Left kidney (tissue), 2 donors: ENCODE results near the gene PLOD2. TPM values are rescaled to one million over a fixed set of nuclear protein-coding genes. Genes with fewer than 3 reads are reported as not detected.

Experiments used
- DNase-seq: peaks from one replicate; pipeline ENCODE4 v3.0.0-alpha.2; 2013
- polyA plus RNA-seq: library from polyadenylated mRNA; unstranded; fragments of 120-200 nt; gene quantifications from one replicate; pipeline ENCODE4 v1.2.1, GENCODE V29; 2013; ENCODE audit not compliant: insufficient read length

The PLOD2 gene
- polyA plus RNA-seq, 1 donor = 171 TPM

DNA sequence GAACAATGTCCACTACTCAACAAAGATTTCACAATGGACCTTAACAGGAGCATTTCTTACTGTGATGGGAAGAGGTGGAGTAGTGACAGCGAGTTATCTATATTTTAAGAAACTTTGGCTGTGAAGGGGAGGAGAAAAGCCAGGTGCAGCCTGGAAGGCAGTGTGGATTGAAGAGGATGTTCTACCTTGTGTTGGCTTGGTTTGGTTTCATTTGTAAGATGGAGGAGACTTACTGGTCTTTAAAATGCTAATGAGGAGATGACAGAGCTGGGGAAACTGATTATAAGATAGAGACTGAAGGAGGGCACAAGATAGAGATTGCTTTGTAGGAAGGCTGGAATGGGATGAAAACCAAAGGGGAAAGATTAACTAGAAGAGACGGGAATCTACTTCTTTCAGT lies 59.4 kb downstream of the PLOD2 start:
- DNase-seq = no peak

DNA sequence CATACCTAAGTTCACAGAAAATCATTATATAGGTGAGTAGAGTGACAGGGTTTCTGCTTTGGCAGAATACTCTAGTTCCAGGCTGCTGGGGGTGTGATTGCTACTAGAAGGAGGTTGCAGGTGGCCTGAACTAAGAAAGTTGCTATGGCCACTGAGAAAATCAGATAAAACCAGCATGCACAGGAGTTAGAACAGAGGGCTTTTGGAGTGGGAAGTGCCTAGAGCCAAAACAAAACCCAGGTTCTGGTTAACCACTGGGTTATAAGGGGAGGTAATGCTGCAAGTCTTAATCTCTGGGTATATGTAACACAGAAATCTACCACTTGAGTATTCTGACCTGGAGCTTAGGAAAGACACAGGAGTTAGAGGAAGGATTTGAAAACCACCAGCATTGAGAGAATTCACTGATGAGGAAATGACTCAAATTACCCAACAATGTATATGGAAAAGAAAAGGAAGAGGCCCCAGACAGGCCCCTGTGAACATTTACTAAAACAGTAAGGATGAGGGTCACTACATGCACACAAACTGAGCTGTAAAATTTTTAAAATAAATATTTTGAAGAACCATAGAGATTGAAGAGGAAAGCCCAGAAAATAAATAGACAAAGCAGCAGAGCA lies 60.0 kb downstream of the PLOD2 start:
- DNase-seq = no peak

DNA sequence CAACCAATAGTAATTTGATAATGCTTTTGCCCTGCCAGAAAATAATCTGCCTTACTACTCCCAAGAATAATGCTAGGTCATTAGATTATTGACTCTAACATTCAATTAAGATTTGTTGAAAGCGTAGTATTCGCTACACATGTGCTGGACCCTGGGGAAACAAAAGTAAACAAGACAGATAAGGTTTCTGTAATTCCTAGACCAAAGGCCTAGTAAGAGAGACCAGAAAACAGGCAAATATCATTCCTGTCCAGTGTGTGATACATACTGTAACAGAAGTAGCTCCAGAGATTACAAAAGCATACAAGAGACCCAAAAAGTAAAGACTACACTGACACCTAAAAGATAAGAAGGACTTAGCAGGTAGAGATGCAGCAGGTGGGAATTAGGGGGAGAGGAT lies 60.8 kb downstream of the PLOD2 start:
- DNase-seq = no peak

DNA sequence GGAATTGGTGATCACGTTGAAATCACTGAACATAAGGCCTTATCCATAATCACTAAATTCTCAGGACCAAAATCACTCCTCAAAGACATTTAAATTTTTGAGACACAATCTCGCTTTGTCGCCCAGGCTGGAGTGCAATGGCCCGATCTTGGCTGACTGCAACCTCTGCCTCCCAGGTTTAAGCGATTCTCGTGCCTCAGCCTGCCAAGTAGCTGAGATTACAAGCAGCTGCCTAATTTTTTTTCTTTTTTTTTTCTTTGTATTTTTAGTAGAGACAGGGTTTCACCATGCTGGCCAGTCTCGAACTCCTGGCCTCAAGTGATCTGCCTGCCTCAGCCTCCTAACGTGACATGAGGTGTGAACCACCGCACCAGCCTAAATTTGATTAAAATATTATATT lies 61.7 kb downstream of the PLOD2 start:
- no peak for DNase-seq

DNA sequence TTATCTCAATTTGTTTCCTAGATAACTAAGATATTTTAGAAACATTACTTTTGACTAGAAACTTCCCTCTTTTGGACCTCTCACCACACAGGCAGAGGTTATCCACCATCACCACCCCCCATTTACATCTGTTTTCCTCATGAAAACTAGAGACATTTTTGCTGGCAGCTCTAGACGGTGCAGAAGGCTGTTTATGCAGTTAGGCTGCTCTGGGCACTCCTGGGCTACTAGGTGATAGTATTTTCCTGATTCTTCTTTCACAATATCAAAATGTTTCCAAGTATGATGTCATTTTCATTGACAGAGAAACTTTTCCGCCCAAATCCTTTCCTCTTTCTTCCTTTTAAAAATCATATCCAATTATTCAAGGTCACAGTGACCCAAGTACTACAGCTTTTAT lies 67.1 kb downstream of the PLOD2 start:
- DNase-seq = no peak

DNA sequence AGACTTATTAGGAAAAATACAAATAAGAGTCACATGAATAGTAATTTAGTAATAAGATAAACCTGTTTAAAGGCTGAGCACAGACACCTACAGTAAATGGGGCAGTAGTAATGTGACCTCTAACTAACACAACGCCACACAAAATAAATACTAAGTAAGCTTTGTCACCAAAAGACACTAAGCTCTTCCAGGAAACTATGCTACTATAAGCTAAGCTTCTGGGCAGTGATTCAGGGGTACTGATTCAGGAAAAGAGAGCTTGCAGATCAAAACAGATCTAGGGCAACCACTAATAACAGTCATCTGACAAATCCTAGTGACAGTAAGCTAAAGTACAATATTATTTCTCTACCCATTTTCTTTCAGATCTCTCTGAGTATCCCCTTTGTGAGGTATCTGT lies 68.8 kb downstream of the PLOD2 start:
- DNase-seq = no peak

DNA sequence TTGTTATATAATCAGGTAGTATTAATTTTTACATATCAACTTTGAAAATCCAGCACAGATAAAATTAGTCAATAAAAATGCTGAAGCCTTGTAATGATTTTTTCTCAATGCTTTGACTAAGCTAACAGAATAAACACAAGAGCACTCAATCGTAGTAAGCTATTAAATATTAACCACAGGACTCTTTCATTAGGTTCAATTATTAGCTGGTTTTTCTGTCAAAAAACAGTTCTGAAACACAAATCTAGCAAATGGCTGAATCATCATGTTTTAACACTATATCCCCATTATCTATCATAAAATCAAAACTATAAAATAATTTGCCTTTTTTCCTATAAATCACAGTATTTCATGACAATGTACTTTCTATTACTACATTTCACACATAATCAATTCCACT lies 69.6 kb downstream of the PLOD2 start:
- DNase-seq = no peak

DNA sequence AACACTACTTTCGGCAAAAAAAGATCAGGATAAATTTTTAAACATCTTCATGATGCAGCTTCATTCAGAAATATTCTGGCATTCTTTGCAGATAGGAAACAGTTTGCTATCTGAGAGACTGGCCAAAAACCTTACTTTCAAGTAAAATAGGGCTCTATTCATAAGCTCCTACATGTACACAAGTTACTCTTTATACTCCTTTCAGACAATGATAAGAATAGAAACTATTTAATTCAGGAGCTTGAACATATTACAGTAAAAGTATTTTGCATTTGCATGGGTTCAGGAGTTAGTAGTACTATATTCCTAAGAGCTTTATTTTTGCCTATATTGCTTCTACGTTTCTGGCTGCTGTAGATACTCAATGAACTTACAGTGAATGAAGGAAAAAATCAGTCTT lies 70.5 kb downstream of the PLOD2 start:
- DNase-seq = no peak

DNA sequence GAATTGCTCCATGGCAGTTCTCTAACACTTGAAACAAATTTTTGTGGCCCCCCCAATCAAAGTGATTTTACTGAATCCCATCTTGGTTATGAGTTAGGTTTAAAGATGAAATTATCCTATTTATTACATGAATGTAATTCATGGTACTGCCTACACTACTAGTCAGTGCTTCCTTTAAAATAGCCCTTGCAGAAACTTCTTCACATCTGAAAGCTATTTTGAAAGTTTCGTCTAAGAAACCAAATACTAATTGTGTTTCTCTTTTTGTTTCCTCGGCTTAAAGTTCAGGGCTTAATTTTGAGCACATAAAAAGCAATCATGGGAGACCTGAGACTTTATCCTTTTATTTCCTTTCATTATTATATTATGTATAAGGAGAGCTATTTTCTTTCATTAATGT lies 72.1 kb downstream of the PLOD2 start:
- DNase-seq = no peak

DNA sequence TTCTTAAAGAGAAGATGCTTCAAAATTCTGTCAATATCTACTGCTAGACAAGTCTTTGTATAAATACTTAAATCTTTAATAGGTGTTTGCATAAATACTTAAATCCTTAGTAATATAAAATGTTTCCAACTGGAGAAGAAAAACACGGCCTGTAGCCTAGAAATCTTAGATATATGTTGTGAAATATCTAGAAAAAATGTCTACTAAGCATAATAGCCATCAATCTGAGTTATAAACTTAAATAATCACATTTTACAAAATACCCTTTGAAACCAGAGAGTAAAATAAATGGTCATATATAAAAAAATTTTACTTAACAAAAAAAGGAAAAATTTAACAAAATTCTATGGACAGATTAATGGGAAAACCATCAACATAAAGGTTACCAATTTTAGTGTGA lies 73.9 kb downstream of the PLOD2 start:
- DNase-seq = no peak

DNA sequence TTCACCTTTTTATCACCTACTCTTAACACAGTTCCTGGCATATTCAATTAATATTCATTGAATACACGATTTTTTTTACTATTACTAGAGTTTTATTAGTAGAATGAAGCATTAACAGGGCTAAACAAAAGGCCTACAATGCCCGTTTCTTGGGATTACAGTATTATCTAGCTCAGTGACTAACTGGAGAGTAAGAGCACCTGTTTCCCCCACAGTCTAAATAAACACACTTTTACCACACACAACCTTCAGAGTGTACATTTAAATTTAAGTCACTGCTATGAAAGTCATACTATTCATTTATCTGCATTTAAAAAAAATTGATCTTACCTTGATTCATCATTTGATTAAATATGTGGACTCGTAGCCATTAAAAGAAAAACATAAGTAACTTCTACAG lies 74.8 kb downstream of the PLOD2 start:
- no peak for DNase-seq

DNA sequence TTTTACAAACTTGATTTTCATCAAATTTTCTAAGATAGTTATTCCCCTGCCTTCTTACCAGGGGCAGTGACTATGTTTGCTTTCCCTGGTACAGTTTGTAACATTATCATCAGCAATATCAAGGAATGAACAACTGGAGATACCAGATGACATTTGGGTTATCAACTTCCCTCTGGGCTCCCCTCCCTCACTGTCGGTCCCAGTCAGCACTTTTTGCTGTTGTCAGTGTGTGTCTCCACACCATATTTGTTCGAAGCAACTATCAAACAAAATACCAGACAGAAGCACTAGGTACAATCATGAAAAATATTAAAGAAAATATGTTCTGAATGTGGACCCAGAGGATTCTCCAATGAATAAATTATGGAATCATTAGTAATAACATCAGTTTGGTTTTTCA lies 75.3 kb downstream of the PLOD2 start:
- no peak for DNase-seq

DNA sequence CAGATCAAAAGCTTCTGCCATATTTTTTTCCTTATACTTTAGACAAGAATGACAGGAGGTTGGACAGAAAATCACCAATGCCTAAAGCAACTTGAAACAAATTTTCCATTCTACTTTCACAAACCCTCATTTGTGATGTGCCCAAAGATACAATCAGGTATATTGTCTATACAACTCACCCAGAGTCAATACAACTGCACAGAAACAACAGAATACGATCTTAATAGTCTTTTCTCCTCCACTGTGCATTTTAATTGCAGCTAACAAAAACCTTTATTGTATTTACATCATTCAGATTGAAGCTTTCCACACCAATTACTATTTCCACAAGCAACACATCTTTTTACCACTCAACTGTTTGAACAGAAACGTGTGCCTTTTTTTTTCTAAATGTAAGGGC lies 80.4 kb downstream of the PLOD2 start:
- no peak for DNase-seq

DNA sequence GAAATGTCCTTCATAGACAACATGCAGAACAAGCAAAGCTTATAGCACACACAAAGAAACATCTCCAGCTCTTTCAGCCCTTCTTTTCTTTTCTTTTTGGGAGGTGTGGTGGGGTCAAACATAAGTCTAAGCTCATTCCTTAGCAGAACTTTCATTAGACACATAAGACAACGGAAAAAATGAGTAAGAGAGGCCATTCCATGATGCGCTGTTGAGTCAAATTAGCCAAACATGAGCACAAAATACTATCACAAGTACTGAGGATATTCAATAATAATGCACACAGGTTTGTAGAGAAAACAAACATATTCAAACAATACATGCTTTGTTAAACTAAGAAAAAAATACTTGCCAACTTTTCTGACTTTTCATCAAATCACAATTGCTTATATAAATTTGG lies 83.0 kb downstream of the PLOD2 start:
- no peak for DNase-seq

DNA sequence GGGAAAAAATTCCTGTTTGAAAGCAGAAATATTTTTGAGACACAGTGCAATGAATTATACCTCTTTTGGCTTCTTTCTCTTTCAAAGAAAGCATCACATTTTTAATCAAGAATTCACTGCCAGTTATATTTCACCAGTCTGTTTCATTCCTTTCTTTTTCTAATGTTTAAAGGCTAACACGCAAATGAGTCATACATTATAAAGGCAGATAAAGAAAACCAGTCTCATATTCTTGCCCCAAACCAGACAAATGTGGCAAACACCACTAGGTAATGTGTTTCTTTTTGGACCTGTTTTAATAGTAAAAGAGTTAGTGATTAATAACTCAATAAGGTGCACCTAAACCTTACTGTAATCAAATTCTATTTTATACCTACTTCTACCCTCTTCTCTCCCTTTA lies 83.8 kb downstream of the PLOD2 start:
- no peak for DNase-seq

DNA sequence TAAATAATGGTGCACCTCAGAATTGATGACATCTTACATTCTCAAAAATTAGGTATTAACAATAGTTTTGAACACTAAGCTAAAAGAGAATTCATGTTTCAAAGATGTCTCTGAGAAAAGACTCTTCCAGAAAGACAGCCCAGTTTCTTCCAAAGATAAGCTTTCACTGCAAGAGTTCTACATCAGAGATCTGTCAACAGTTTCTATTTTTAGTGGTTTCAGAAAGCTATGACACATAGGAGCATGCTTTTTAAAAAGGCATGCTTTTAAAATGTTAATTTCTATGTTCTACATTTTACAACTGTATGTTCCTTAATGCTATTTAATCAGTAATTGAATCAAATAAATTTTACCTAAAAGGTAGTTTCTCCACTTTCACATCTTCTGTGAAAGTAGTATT lies 88.2 kb downstream of the PLOD2 start:
- DNase-seq = no peak

DNA sequence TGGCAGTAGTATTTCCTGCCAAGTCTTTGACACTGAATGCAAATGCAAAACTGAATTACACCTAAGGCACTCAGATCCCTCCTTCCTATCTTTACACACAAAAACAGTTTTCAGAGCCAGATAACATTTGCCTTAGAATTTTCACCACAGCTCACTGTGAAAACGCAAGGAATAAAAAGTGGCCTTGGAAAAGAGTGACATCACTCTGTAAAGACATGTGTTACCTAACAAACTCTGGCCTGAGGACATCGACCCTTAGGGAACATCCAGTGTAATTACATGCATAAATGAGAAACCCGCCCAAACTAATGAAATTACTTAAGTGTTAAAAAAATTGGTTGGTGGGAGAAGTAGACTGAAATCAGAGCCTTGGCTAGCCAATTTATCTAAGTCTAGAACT lies 88.9 kb downstream of the PLOD2 start:
- no peak for DNase-seq

DNA sequence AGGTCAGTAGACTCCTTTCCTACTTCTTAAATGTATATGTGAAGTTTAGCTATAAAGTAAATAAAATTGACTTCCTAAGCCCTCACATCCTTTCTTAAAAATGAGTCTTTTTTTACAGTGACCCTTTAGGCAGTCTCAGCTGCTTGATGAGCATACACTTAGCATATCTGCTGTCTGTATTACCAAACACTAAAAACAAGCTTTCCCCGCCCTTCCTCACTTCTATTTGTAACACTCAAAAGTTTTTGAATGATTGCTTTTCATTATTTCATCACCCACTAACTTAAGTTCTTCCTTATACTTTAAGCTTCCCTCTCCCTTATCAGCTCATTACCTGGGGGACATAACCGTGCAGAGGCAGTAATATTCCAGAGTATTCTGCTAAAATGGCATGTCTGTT lies 89.4 kb downstream of the PLOD2 start:
- DNase-seq = no peak

DNA sequence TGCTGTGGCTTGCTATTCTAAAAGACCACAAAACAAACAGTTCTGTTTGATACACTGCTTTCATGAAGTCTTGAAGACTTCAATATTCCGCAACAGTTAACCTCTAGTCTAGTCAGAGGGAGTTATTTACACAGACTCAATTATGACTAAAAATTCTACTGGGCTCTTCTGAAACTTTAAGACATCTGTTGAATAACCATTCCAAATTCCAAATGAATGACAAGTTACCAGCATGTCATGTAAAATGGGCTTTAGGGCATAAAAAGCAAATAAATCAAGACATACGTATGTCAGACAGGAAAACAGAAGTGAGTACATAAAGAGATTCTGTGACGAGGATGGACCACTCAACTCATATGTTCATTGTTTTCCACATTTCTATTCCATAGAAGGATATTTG lies 93.9 kb downstream of the PLOD2 start:
- no peak for DNase-seq

DNA sequence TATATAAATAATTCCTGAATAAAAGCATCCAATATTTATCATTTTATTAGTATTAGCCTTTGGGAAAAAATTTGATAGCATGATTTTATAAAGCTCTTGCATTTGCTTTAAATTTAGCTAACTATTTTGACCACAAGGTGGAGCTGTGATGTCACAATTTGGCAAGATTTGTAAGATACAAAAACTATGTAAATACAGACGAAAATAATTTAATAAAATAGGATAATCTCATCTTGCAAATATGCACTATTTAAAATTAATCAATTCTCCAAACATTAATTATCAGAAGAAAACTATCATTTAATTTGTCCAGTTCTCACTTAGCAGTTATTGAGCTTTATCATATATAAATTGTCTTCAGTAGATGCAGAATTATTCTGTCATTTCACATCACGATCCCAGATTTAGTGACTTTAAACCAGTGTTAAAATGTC lies 95.4 kb downstream of the PLOD2 start:
- peak; percentile 50 for DNase-seq

DNA sequence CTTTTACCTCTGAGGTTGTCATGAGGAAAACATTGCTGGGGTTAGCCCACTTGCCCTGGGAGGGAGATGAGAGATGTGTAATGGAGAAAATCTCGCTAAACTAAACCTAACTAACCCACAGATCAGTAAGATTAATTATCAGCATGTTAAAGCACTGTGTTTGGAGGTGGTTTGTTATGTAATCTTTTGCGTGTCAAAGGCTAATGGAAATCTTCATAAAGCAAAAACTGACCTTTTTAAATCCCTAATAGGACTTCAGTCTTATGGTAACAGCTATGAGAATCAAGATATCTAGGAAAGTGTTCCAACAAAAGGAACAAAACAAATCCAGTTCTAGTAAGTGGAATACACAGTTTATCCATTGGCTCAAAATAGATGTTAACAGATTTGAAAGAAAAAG lies 102.7 kb downstream of the PLOD2 start:
- DNase-seq = no peak

DNA sequence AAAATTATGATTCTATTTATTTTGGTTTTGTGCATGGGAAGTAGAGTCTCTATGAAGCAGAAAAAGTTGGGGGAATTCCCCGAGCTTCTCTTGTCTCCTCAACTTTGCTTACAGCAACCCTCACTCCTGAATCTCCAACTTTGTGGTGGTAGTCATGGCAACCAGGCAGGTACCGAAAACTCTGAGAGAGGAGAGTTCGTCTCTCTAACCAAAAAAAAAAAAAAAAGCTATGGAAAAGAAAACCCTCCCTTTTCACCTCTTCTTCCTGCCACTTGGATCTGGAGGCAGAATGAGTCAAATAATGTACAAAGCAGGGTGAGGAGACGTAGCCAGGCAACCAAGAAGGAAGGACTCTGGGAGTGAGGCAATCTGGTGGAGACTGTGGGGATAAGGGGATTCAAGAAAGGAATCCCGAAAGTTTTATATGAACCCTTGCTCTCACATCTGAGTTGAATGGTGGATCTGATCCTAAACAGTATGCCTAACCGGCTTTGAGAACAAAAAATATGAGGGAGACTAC lies 108.1 kb downstream of the PLOD2 start:
- DNase-seq = no peak

DNA sequence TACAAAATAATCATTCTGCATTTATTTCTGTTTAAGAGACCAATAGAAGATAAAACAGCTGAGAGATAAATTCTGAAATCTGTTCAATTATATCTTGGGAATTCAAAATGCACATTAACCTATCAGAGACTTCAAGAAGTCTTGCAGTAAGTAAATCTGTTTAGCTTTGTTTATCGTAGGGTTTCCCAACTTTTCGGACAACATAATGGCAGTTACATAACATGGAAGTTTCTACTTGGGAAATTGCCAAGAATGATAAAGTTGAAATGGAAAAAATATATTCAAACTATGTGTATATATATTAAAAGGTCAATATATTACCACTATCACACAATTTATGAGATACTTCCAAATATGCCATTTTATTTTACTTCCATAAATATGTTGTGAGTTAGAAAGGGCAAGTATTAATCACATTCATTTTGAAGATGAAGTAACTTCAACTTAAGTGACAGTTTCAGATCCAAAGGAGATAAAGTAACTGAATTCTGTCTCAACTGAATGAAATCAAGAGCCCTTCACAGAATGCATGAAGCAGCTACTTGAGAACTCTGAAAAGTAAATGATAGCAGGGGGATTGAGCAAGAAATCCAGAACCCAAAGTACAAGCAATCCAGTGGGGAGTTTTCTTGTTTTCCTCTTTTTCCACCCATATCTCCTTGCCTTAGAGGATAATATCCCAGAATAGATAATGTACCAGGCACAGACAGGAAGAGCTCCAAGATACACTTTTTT lies 108.8 kb downstream of the PLOD2 start:
- no peak for DNase-seq

DNA sequence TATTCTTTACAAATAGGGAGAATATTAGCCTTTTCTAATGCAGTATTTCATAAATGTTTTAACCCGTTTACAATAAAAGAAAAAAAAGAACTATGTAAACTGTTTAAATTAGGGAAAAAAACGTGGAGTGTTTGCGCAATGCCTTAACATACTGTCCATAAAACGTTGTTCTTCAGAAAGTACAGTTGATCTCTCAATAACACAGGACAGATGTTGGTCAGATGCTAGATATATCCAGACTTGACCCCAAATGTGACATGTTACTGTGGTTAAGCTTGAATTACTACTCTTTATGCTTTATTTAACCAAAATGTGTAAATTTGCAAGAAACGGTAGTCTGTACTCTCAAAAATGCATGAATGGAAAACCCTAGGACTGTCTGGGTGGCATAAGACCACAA lies 110.3 kb downstream of the PLOD2 start:
- DNase-seq = no peak
